Liver (tissue), 9 donors: Measurements from ENCODE around the gene LYPD4. TPM values are rescaled to one million over a fixed set of nuclear protein-coding genes. Genes with fewer than 3 reads are reported as not detected.

Experiments
- DNase-seq: peaks from one replicate; pipeline ENCODE4 v3.0.0-alpha.2; 2017; ENCODE audit warnings: low spot score
- H3K27ac ChIP-seq, 2 donors: one replicate each; pipeline ENCODE4 v1.7.0; 2013; ENCODE audit warnings: inconsistent platforms in 2 of 2, low read length in 2 of 2, control low read depth in 1 of 2, low read depth in 1 of 2, mild to moderate bottlenecking in 1 of 2
- H3K27me3 ChIP-seq, 4 donors: one replicate each; pipeline versions ENCODE4 v1.6.1 to v1.7.0; 2013; ENCODE audit warnings: low read length in 3 of 4, inconsistent platforms in 1 of 4, mild to moderate bottlenecking in 1 of 4, moderate library complexity in 1 of 4; ENCODE audit not compliant: control insufficient read depth in 4 of 4, insufficient read depth in 4 of 4
- H3K36me3 ChIP-seq, 4 donors: one replicate each; pipeline versions ENCODE4 v1.6.1 to v1.7.0; 2013; ENCODE audit warnings: low read length in 3 of 4, mild to moderate bottlenecking in 3 of 4, low read depth in 1 of 4, moderate library complexity in 1 of 4; ENCODE audit not compliant: control insufficient read depth in 4 of 4, insufficient read depth in 3 of 4
- H3K4me1 ChIP-seq, 4 donors: one replicate each; pipeline versions ENCODE4 v1.6.1 to v1.7.0; 2013; ENCODE audit warnings: low read length in 3 of 4, mild to moderate bottlenecking in 3 of 4, moderate library complexity in 1 of 4; ENCODE audit not compliant: control insufficient read depth in 4 of 4, insufficient read depth in 4 of 4
- H3K4me3 ChIP-seq, 3 donors: one replicate each; pipeline versions ENCODE4 v1.6.1 to v1.7.0; 2013; ENCODE audit warnings: low read length in 3 of 3, control low read depth in 1 of 3, low read depth in 1 of 3, mild to moderate bottlenecking in 1 of 3
- H3K9ac ChIP-seq, 2 donors: one replicate each; pipeline ENCODE4 v1.7.0; 2013; ENCODE audit warnings: low read length in 2 of 2, mild to moderate bottlenecking in 2 of 2, moderate library complexity in 2 of 2, control low read depth in 1 of 2, low read depth in 1 of 2
- H3K9me3 ChIP-seq, 4 donors: one replicate each; pipeline versions ENCODE4 v1.6.1 to v1.7.0; 2013; ENCODE audit warnings: low read length in 3 of 4; ENCODE audit not compliant: control insufficient read depth in 4 of 4
- EGR1 ChIP-seq, 2 donors: IDR thresholded peaks; 2 replicates each; pipeline ENCODE4 v1.6.1; 2016 to 2018; ENCODE audit warnings: antibody characterized with exemption in 2 of 2, low read depth in 2 of 2
- FOXA1 ChIP-seq: IDR thresholded peaks from 2 replicates; pipeline ENCODE4 v1.6.1; 2016; ENCODE audit warnings: antibody characterized with exemption
- FOXA2 ChIP-seq: IDR thresholded peaks from 2 replicates; pipeline ENCODE4 v1.6.1; 2016; ENCODE audit warnings: antibody characterized with exemption
- GABPA ChIP-seq, 2 donors: IDR thresholded peaks in 1 of 2; conservative IDR thresholded peaks in 1 of 2; 2 replicates each; pipeline ENCODE4 v1.6.1; 2016; ENCODE audit warnings: antibody characterized with exemption in 2 of 2, mild to moderate bottlenecking in 1 of 2, moderate library complexity in 1 of 2
- HNF4G ChIP-seq: IDR thresholded peaks from 2 replicates; pipeline ENCODE4 v1.6.1; 2016; ENCODE audit warnings: antibody characterized with exemption
- JUND ChIP-seq, 2 donors: IDR thresholded peaks; 2 replicates each; pipeline ENCODE4 v1.6.1; 2016; ENCODE audit warnings: antibody characterized with exemption in 2 of 2
- NR2F2 ChIP-seq: IDR thresholded peaks from 2 replicates; pipeline ENCODE4 v1.6.1; 2016; ENCODE audit warnings: antibody characterized with exemption
- RAD21 ChIP-seq, 2 donors: IDR thresholded peaks; 2 replicates each; pipeline ENCODE4 v1.6.1; 2016; ENCODE audit warnings: antibody characterized with exemption in 2 of 2, mild to moderate bottlenecking in 2 of 2
- SP1 ChIP-seq: IDR thresholded peaks from 2 replicates; pipeline ENCODE4 v1.6.1; 2018; ENCODE audit warnings: antibody characterized with exemption, mild to moderate bottlenecking
- YY1 ChIP-seq: IDR thresholded peaks from 2 replicates; pipeline ENCODE4 v1.6.1; 2016; ENCODE audit warnings: antibody characterized with exemption, mild to moderate bottlenecking
- ZBTB33 ChIP-seq: IDR thresholded peaks from 2 replicates; pipeline ENCODE4 v1.6.1; 2016; ENCODE audit warnings: antibody characterized with exemption
- WGBS: extraction: QIAGEN DNeasy Blood & Tissue Kit; methylation state at CpG from one replicate; pipeline ENCODE4 v1.1.7; 2013; 5-methylcytosine and 5-hydroxymethylcytosine counted together
- polyA plus RNA-seq, 2 donors: library from polyadenylated mRNA; stranded (reverse) in 1 of 2; unstranded in 1 of 2; fragments of 200-250 nt in 1 of 2; fragments of >200 nt in 1 of 2; fragmentation: Nextera tagmentation in 1 of 2; extraction: Ambion mirVana in 1 of 2; gene quantifications; one replicate each; pipeline versions ENCODE4 v1.2.1 to v1.2.3, GENCODE V29; 2013 to 2015
- total RNA-seq, 2 donors: library from RNA; depleted of rRNA; stranded (reverse); fragments of >200 nt; gene quantifications; one replicate each; pipeline ENCODE4 v1.2.3, GENCODE V29; 2014
- TF ChIP-seq, protein P1 (sequence below): IDR thresholded peaks from 2 replicates; pipeline ENCODE4 v1.6.1; 2016; ENCODE audit warnings: antibody characterized with exemption
- TF ChIP-seq, protein P2 (sequence below): IDR thresholded peaks from 2 replicates; pipeline ENCODE4 v1.6.1; 2016; ENCODE audit warnings: antibody characterized with exemption
- TF ChIP-seq, protein P3 (sequence below): fragments of 150-350 bp; IDR thresholded peaks from 2 replicates; pipeline ENCODE4 v1.5.1; 2017; ENCODE audit warnings: improper control_type of control experiment, low read depth, low read length; ENCODE audit not compliant: missing input control
- donor health status: healthy.
- donor health status: healthy.
- donor health status: healthy.
- donor health status: healthy.
- donor health status: healthy.

LYPD4 gene
- total and polyA plus RNA-seq, 4 donors: not detected

DNA sequence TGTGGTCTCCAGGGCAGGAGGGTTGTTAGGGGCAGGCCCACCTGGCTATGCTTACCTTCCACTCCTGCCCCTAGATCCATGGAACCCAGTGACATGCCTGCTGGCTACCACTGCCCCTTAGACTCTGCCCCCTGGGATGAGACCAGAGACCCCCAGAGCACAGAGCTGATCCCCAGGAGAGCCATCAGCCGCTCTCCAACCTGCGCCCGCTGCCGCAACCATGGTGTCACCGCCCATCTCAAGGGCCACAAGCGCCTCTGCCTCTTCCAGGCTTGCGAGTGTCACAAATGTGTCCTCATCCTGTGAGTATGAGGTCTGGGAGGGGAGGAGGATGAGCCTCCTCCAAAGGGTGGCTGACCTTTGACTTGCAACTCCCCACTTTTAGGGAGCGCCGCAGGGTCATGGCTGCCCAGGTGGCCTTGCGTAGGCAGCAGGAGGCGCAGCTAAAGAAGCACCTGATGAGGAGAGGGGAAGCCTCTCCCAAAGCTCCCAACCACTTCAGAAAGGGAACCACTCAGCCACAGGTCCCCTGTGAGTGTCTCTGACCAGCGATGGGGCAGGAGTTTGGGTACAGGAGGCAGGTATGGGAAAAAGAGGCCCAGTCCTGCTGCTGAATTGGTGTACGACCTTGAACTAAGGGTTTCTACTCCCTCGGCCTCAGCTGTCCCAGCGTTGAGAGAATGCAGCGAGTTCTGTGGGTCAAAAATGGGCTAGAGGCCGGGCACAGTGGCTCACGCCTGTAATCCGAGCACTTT, 3.0 kb upstream of the LYPD4 start:
- 88% methylated on average over 19 of the region's 19 CpGs for WGBS
- Histone ChIP-seq H3K4me1 (no peaks in the 10 kb centered on the region), H3K4me3 (no peak overlapping the region), H3K36me3 (no peaks in the 10 kb centered on the region), H3K9ac (no peak overlapping the region), H3K27ac (no peak overlapping the region), H3K27me3 (peaks cover 0 to 3% (median 1%) of the 10 kb centered on the region in 4 donors), H3K9me3 (no peaks in the 10 kb centered on the region)
- no peak for DNase-seq
- TF ChIP-seq, protein P1, sequence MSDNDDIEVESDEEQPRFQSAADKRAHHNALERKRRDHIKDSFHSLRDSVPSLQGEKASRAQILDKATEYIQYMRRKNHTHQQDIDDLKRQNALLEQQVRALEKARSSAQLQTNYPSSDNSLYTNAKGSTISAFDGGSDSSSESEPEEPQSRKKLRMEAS: no peak
- TF ChIP-seq ZBTB33: no peak
- TF ChIP-seq FOXA1: no peak
- TF ChIP-seq SP1: no peak
- no peak for TF ChIP-seq NR2F2
- no peak for TF ChIP-seq EGR1 (IDR thresholded peaks at IDR 0.05; ENCODE audit: low read depth in 2 of 2)
- TF ChIP-seq YY1: no peak
- TF ChIP-seq RAD21 (IDR thresholded peaks at IDR 0.05): no peak

DNA sequence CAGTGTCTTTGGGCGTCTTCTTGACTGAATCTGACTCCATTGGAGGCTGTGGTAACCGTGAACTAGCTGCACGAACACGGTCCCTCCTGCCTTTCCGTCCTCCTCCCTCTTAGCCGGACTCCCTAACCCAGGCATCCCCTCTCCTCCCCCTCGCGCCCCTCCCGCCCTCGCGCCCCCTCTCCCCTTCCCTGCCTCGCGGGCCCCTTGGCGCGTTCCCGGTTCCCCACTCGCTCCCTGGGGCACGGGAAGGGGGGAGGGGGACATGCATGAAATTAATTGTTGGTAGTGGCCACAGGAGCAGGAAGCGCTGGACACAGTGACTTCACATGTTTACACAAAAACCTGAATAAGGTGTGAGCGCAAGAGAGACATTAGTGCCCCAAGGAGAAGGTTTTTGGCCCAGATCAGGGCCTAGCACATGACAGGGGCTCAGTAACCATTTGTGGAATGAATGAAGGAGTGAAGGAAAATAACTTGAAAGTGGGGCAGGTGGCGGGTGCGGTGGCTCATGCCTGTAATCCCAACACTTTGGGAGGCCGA, 638 bp upstream of the LYPD4 start:
- H3K4me1 ChIP-seq: no peaks in the 10 kb centered on the region
- TF ChIP-seq GABPA (IDR thresholded peaks at IDR 0.05 in 1 of 2, conservative IDR thresholded peaks at IDR 0.05 in 1 of 2) (no peak), ZBTB33 (no peak), FOXA2 (no peak), HNF4G (no peak), RAD21 (IDR thresholded peaks at IDR 0.05) (no peak), FOXA1 (no peak), EGR1 (IDR thresholded peaks at IDR 0.05; ENCODE audit: low read depth in 2 of 2) (no peak)
- TF ChIP-seq, protein P1: no peak
- H3K27me3 ChIP-seq: peaks cover 0 to 7% (median under 1%) of the 10 kb centered on the region in 4 donors
- DNase-seq: no peak
- no peak overlapping the region for H3K4me3 ChIP-seq
- H3K9me3 ChIP-seq: no peaks in the 10 kb centered on the region
- no peak overlapping the region for H3K27ac ChIP-seq
- H3K9ac ChIP-seq: no peak overlapping the region
- no peaks in the 10 kb centered on the region for H3K36me3 ChIP-seq
- 86% methylated on average over 23 of the region's 23 CpGs for WGBS

DNA sequence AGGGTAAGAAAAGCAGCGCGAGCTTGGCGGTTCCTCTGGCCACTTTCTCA, 343 bp upstream of the LYPD4 start, which contains the start of gene DMRTC2:
Gene DMRTC2 (plus strand): TSS at position 42 of the 50 bp plus-strand sequence. CDS start 2,387 bp downstream, outside the sequence.
- no peak within 1 kb of the TSS for H3K27ac ChIP-seq
- peaks cover 0 to 7% (median under 1%) of the 10 kb centered on the region in 4 donors for H3K27me3 ChIP-seq
- no peak within 1 kb of the TSS for H3K4me3 ChIP-seq
- H3K4me1 ChIP-seq: no peaks in the 10 kb centered on the region
- no peak for DNase-seq
- H3K36me3 ChIP-seq: no peaks in the 10 kb centered on the region
- H3K9me3 ChIP-seq: no peaks in the 10 kb centered on the region
- WGBS: 94% methylated on average over 3 of the region's 3 CpGs
- H3K9ac ChIP-seq: no peak within 1 kb of the TSS
- TF ChIP-seq ZBTB33: no peak
- no peak for TF ChIP-seq EGR1 (IDR thresholded peaks at IDR 0.05; ENCODE audit: low read depth in 2 of 2)
- TF ChIP-seq, protein P1: no peak
- no peak for TF ChIP-seq GABPA (IDR thresholded peaks at IDR 0.05 in 1 of 2, conservative IDR thresholded peaks at IDR 0.05 in 1 of 2)
- TF ChIP-seq FOXA2: no peak
- no peak for TF ChIP-seq NR2F2
- TF ChIP-seq JUND (IDR thresholded peaks at IDR 0.05): no peak
- TF ChIP-seq SP1: no peak
- TF ChIP-seq, protein P2, sequence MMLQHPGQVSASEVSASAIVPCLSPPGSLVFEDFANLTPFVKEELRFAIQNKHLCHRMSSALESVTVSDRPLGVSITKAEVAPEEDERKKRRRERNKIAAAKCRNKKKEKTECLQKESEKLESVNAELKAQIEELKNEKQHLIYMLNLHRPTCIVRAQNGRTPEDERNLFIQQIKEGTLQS: no peak
- no peak for TF ChIP-seq RAD21 (IDR thresholded peaks at IDR 0.05)
- TF ChIP-seq, protein P3, sequence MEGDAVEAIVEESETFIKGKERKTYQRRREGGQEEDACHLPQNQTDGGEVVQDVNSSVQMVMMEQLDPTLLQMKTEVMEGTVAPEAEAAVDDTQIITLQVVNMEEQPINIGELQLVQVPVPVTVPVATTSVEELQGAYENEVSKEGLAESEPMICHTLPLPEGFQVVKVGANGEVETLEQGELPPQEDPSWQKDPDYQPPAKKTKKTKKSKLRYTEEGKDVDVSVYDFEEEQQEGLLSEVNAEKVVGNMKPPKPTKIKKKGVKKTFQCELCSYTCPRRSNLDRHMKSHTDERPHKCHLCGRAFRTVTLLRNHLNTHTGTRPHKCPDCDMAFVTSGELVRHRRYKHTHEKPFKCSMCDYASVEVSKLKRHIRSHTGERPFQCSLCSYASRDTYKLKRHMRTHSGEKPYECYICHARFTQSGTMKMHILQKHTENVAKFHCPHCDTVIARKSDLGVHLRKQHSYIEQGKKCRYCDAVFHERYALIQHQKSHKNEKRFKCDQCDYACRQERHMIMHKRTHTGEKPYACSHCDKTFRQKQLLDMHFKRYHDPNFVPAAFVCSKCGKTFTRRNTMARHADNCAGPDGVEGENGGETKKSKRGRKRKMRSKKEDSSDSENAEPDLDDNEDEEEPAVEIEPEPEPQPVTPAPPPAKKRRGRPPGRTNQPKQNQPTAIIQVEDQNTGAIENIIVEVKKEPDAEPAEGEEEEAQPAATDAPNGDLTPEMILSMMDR: no peak
- no peak for TF ChIP-seq HNF4G
